ENCODE measurements around the gene SYNRG. TPM values are rescaled to one million over a fixed set of nuclear protein-coding genes. Genes with fewer than 3 reads are reported as not detected.
"Not testable (repeated sequence)": the region's sequence is repeated elsewhere in the genome, so short reads cannot be mapped to it uniquely, and the experiment has no call there.

SYNRG gene
- total RNA-seq, 1 experiment from 2014 or later, result 127 TPM

DNA sequence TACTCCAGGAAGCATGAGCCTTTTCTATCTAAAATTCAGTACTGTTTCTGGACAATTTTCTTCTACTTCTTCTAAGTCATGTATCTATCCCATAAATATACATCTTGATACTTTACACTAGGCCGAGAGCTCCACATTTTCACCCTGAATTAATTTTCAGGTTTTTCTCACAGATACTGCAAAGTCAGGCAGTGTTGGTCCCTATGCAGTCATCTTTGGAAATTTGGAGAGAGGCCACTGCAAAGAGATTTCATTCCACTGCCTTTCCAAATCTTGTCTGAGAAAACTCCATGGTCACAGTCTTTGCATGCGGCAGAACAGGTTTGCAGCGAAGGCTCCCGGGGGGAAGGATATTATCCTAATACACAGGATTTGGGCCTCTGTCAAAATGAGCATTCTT is 91.3 kb downstream of the SYNRG start:
- intact Hi-C loops (cut with micrococcal nuclease; ENCODE audit: unreplicated experiment), result no loop called here
- CTCF ChIA-PET, result interaction anchor here (1.4 to 2.2 kb wide), 2 partner anchors 10 to 145 kb away, joined by 3 to 8 read pairs; no protein-coding TSS in a partner anchor
- Mint-ChIP-seq H3K27ac (ENCODE audit: unreplicated experiment) (no peak overlapping the region), H3K27me3 (ENCODE audit: unreplicated experiment) (no peaks in the 10 kb centered on the region), H3K9me3 (ENCODE audit: low read depth, unreplicated experiment) (no peaks in the 10 kb centered on the region), H3K4me3 (ENCODE audit: low read depth, unreplicated experiment) (no peak overlapping the region), H3K36me3 (ENCODE audit: insufficient read depth, unreplicated experiment) (peaks cover 70% of the 10 kb centered on the region), H3K4me1 (ENCODE audit: low read depth, unreplicated experiment) (no peaks in the 10 kb centered on the region)
- BruUV-seq (replicated peaks), result TSS peak; percentile 7
- TF ChIP-seq, protein P1, sequence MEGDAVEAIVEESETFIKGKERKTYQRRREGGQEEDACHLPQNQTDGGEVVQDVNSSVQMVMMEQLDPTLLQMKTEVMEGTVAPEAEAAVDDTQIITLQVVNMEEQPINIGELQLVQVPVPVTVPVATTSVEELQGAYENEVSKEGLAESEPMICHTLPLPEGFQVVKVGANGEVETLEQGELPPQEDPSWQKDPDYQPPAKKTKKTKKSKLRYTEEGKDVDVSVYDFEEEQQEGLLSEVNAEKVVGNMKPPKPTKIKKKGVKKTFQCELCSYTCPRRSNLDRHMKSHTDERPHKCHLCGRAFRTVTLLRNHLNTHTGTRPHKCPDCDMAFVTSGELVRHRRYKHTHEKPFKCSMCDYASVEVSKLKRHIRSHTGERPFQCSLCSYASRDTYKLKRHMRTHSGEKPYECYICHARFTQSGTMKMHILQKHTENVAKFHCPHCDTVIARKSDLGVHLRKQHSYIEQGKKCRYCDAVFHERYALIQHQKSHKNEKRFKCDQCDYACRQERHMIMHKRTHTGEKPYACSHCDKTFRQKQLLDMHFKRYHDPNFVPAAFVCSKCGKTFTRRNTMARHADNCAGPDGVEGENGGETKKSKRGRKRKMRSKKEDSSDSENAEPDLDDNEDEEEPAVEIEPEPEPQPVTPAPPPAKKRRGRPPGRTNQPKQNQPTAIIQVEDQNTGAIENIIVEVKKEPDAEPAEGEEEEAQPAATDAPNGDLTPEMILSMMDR (IDR thresholded peaks at IDR 0.05; ENCODE audit: unreplicated experiment), result no peak
- no peak for DNase-seq

DNA sequence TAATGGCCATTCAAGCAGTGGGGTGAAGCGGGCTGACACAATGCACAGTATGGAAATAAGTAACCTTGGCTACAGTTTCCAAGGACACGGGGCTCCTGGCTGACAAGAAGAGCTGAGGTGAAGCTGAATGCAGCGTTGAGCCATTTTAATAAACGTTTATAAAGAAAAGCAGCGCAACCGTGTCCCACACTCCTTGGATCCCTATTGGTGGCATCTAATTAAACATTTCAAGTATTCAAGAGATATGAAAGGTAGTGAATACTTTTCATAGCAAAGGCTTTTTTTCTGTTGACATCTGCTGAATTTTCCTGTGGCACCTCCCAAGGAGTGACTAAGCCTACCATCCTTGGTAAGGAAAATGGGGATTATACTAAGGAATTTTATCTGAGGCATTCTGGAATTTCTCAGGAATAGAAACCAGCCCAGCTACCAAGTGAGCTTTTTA is 93.1 kb downstream of the SYNRG start:
- intact Hi-C loops (cut with micrococcal nuclease; ENCODE audit: unreplicated experiment), result no loop called here
- TF ChIP-seq, protein P1 (IDR thresholded peaks at IDR 0.05; ENCODE audit: unreplicated experiment), result no peak
- CTCF ChIA-PET, result interaction anchor here (0.6 to 1.9 kb wide), 6 partner anchors 9 to 662 kb away, joined by 3 to 10 read pairs (median 5); no protein-coding TSS in a partner anchor
- Mint-ChIP-seq H3K4me3 (ENCODE audit: low read depth, unreplicated experiment) (no peak overlapping the region), H3K27ac (ENCODE audit: unreplicated experiment) (no peak overlapping the region), H3K36me3 (ENCODE audit: insufficient read depth, unreplicated experiment) (peaks cover 81% of the 10 kb centered on the region), H3K9me3 (ENCODE audit: low read depth, unreplicated experiment) (no peaks in the 10 kb centered on the region), H3K4me1 (ENCODE audit: low read depth, unreplicated experiment) (no peaks in the 10 kb centered on the region), H3K27me3 (ENCODE audit: unreplicated experiment) (no peaks in the 10 kb centered on the region)
- DNase-seq, result no peak
- BruUV-seq (replicated peaks), result no TSS peak

DNA sequence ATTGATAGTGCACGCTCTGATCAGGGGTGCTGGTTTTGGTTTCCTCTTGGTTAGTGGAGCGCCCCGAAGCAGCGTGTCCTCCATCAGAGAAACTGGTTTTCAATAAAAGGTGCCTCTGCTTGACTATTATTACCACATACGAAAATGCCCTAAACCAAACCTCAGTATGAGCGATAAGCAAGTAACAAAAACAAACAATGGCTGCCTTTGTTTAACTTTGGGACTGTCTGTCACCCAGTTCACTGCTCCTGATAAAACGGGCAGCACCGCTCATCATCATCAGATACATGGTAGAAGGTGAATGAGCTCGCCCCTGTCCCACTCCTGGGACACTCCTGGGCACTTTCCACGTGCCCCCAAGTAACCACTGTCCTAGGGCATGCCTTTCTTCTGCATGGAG is 95.5 kb downstream of the SYNRG start:
- H3K4me1 Mint-ChIP-seq (ENCODE audit: low read depth, unreplicated experiment), result no peaks in the 10 kb centered on the region
- DNase-seq, result no peak
- H3K27ac Mint-ChIP-seq (ENCODE audit: unreplicated experiment), result no peak overlapping the region
- no TSS peak for BruUV-seq (replicated peaks)
- H3K36me3 Mint-ChIP-seq (ENCODE audit: insufficient read depth, unreplicated experiment), result peaks cover 76% of the 10 kb centered on the region
- intact Hi-C loops (cut with micrococcal nuclease; ENCODE audit: unreplicated experiment), result no loop called here
- no peaks in the 10 kb centered on the region for H3K27me3 Mint-ChIP-seq (ENCODE audit: unreplicated experiment)
- no peaks in the 10 kb centered on the region for H3K9me3 Mint-ChIP-seq (ENCODE audit: low read depth, unreplicated experiment)
- no peak overlapping the region for H3K4me3 Mint-ChIP-seq (ENCODE audit: low read depth, unreplicated experiment)
- CTCF ChIA-PET, result interaction anchor here (0.7 to 1.0 kb wide), 4 partner anchors 11 to 140 kb away, joined by 3 to 5 read pairs (median 4); no protein-coding TSS in a partner anchor
- TF ChIP-seq, protein P1 (IDR thresholded peaks at IDR 0.05; ENCODE audit: unreplicated experiment), result no peak

DNA sequence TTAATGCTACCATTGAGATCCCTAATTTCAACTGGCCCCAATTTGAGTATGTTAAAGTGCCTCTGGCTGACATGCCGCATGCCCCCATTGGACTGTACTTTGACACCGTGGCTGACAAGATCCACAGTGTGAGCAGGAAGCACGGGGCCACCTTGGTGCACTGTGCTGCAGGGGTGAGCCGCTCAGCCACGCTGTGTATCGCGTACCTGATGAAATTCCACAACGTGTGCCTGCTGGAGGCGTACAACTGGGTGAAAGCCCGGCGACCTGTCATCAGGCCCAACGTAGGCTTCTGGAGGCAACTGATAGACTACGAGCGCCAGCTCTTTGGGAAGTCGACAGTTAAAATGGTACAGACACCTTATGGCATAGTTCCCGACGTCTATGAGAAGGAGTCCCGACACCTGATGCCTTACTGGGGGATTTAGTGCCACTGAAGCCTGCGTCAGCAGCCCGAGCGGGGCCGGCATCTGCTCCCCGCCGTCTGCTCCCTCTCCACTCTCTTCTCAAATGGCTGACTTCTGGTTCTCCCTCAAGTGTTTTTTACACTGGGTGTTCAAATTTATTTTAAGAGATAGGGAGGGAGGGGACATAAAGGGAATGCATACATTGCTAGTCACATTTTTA is 96.7 kb downstream of the SYNRG start:
- peaks cover 70% of the 10 kb centered on the region for H3K36me3 Mint-ChIP-seq (ENCODE audit: insufficient read depth, unreplicated experiment)
- DNase-seq, result no peak
- no peak overlapping the region for H3K4me3 Mint-ChIP-seq (ENCODE audit: low read depth, unreplicated experiment)
- H3K4me1 Mint-ChIP-seq (ENCODE audit: low read depth, unreplicated experiment), result no peaks in the 10 kb centered on the region
- CTCF ChIA-PET, result no interaction called here
- TF ChIP-seq, protein P1 (IDR thresholded peaks at IDR 0.05; ENCODE audit: unreplicated experiment), result no peak
- no TSS peak for BruUV-seq (replicated peaks)
- intact Hi-C loops (cut with micrococcal nuclease; ENCODE audit: unreplicated experiment), result no loop called here
- H3K27ac Mint-ChIP-seq (ENCODE audit: unreplicated experiment), result no peak overlapping the region
- H3K27me3 Mint-ChIP-seq (ENCODE audit: unreplicated experiment), result no peaks in the 10 kb centered on the region
- no peaks in the 10 kb centered on the region for H3K9me3 Mint-ChIP-seq (ENCODE audit: low read depth, unreplicated experiment)

DNA sequence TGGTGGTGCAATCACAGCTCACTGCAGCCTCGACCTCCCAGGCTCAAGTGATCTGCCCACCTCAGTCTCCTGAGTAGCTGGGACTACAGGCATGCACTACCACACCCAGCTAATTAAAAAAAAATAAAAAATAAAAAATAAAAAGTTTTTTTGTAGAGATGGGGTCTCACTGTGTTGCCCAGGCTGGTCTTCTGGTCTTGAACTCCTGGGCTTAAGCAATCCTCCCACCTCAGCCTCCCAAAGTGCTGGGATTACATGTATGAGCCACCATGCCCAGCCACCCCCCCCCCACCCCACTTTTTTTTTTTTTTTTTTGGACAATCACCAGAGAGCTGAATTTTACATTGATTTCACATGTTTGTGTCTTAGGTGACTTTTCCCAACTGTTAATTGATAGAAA is 97.6 kb downstream of the SYNRG start:
- H3K4me1 Mint-ChIP-seq (ENCODE audit: low read depth, unreplicated experiment); BruUV-seq (replicated peaks); intact Hi-C loops (cut with micrococcal nuclease; ENCODE audit: unreplicated experiment); H3K4me3 Mint-ChIP-seq (ENCODE audit: low read depth, unreplicated experiment); H3K9me3 Mint-ChIP-seq (ENCODE audit: low read depth, unreplicated experiment); H3K27me3 Mint-ChIP-seq (ENCODE audit: unreplicated experiment); H3K27ac Mint-ChIP-seq (ENCODE audit: unreplicated experiment); DNase-seq: not testable (repeated sequence)
- peaks cover 70% of the 10 kb centered on the region for H3K36me3 Mint-ChIP-seq (ENCODE audit: insufficient read depth, unreplicated experiment)
- CTCF ChIA-PET, result interaction anchor here (0.6 to 1.0 kb wide), 6 partner anchors 16 to 259 kb away, joined by 3 to 5 read pairs (median 4); no protein-coding TSS in a partner anchor
